Measurements from ENCODE around the gene PLEKHG1. TPM values are rescaled to one million over a fixed set of nuclear protein-coding genes. Genes with fewer than 3 reads are reported as not detected.

PLEKHG1 gene
- polyA plus RNA-seq, 4 donors = 37.5 to 45.2 (median 38.7) TPM

- DNase-seq (ENCODE audit: low read depth in 4 of 4, low spot score in 3 of 4) = no peak
Observed at GRCh38 chr6:150637266-150637665, 37.6 kb downstream of the PLEKHG1 start.

- no peak for DNase-seq (ENCODE audit: low read depth in 4 of 4, low spot score in 3 of 4)
Observed at GRCh38 chr6:150638267-150638666, 38.6 kb downstream of the PLEKHG1 start.

- DNase-seq (ENCODE audit: low read depth in 4 of 4, low spot score in 3 of 4) = no peak
Observed at GRCh38 chr6:150638765-150639164, 39.1 kb downstream of the PLEKHG1 start.

- DNase-seq (ENCODE audit: low read depth in 4 of 4, low spot score in 3 of 4) = no peak
Observed at GRCh38 chr6:150639823-150640331, 40.2 kb downstream of the PLEKHG1 start.

GRCh38 chr6:150640556-150641209 is 41.0 kb downstream of the PLEKHG1 start:
- no peak for DNase-seq (ENCODE audit: low read depth in 4 of 4, low spot score in 3 of 4)

- DNase-seq (ENCODE audit: low read depth in 4 of 4, low spot score in 3 of 4) = no peak
Observed at GRCh38 chr6:150641398-150642139, 41.9 kb downstream of the PLEKHG1 start.

- DNase-seq (ENCODE audit: low read depth in 4 of 4, low spot score in 3 of 4) = no peak
Observed at GRCh38 chr6:150646228-150646627, 46.5 kb downstream of the PLEKHG1 start.

- no peak for DNase-seq (ENCODE audit: low read depth in 4 of 4, low spot score in 3 of 4)
Observed at GRCh38 chr6:150647051-150647450, 47.4 kb downstream of the PLEKHG1 start.

Other genes starting within 250 kb of the PLEKHG1 start
- gene IYD, start 230.9 kb upstream of the PLEKHG1 start, polyA plus RNA-seq (ENCODE audit: insufficient read length in 4 of 4) = 1 to 10 TPM in 3 of 4 donors, under 1 TPM in 1; 0.14 to 3.2 (median 2.6) TPM

Measured in left renal pelvis (tissue), 4 donors.